Measurements from ENCODE around the gene PRR33.
"Not testable (repeated sequence)": the region's sequence is repeated elsewhere in the genome, so short reads cannot be mapped to it uniquely, and the experiment has no call there.

PRR33 gene

DNA sequence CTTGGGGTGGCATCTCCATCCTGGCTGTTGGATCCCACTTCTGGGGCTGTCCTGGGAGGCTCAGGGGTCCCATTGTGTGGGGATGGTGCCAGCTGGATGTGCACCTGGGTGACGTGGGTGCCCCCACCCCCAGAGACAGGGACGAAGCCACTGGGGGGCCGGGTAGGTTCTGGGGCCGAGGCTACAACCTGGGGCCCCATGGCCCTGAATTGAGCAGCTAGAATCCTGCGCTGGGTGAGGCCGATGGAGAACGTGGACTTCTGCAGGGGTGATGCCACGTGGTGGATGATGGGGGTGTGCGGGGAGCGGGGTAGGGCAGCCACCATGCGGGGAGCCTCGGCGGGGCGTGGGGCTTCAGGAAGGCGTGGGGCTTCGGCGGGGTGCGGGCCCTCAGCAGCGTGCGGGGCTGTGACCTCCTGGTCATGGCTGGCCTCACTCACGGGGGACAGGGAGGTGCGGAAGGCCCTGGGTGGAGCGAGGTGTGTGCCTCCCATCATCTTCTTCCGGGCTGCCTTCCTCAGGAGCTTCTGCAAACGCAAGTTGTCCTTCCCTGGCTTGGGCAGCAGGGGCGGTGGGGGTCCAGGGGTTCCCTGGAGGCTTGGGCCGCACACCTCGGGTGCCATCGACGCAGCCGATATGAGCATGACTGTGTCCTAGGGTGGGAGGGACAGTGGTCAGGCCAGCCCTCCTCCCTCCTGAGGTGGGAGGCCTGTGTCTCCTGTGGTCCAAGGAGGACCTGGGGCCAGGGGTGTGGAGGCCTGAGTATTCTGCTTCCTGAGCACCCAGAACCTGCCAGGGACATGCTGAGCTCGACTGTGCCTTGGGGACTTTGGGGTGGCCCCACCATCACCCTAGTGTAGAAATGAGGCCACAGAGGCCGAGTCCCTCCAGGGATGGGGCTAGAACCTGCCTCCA lies 1.5 kb downstream of the PRR33 start:
- DNase-seq (ENCODE audit: low spot score): no peak

DNA sequence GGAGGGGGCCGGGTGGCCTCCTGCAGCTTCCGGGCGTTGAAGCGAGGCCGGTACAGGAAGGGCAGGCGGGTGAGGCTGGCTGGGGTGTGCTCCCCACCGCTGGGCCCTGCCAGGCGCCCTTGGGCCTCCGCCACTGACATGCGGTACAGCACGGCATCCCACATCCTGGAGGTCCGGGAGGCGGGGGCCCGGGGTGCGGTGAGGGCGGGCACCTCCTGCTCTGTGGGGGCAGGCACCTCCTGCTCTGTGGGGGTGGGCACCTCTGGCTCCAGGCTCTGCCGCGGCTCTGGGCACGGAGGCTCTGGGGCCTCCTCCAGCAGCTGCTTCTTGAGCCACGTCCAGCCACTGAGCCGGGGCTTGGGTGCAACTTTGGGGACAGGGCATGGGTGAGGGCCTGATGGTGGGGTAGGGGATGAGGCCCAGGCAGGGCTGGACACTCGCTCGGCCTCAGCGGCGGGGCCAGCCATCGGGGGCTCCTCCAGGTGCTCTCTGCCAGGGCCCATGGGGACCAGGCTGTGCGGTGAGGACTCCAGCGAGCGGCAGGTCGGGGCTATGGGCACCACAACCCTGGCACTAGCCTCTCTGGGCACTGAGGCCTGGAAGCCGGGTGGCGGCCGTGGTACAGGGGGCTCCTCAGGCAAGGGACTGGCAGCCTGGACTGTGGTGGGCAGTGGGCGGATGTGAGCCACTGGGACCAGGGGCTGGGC lies 2.3 kb downstream of the PRR33 start:
- FAIRE-seq (no peak), DNase-seq (ENCODE audit: low spot score) (no peak)

More for the DNA sequence above, 1.5 kb downstream of the PRR33 start:
- no peak for FAIRE-seq

DNA sequence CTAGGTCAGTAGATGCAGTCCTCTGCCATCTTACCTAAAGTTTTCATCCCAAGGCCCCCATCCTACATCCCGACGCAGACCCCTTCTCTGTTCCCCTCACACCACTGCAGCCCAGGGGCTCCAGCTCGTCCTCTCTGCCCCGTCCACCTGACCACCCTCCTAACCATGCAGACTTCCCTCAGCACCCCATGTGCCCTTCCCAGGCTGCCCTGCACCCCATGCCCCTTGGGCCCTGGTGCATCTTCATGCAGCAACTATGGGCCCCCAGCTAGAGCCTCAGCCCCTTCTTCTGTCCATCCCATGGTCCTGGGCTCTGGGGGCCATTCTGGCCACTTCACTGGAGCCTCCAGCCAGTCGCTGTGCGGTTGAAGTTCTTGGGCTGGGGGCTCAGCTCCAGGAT lies 2.9 kb downstream of the PRR33 start:
- FAIRE-seq: no peak
- no peak for DNase-seq (ENCODE audit: low spot score)

DNA sequence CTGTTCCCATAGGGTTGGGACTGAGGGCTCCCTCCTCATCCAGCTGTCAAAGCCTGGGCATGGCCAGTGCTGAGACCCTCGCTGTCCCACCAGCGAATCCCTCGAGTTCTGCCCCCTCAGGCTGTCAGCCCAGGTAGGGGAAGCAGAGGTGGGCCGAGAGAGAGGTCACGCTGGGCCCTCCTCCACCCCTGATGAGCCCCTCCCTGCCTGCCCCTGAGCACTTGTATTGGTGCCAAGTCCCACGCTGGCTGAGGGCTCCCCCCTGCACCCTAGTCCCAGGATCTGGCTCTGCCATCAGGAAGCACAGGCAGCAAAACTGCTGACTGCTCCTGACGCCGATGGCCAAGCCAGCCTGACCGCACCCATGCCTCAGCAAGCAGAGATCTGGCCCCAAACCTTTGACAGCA lies 3.3 kb downstream of the PRR33 start:
- FAIRE-seq (no peak), DNase-seq (ENCODE audit: low spot score) (no peak)

- DNase-seq (ENCODE audit: low spot score) (no peak), FAIRE-seq (no peak)
Observed at GRCh38 chr11:1887451-1888346, 4.0 kb downstream of the PRR33 start.

GRCh38 chr11:1886551-1886950 lies 5.1 kb downstream of the PRR33 start:
- not testable (repeated sequence) for DNase-seq (ENCODE audit: low spot score); FAIRE-seq

DNA sequence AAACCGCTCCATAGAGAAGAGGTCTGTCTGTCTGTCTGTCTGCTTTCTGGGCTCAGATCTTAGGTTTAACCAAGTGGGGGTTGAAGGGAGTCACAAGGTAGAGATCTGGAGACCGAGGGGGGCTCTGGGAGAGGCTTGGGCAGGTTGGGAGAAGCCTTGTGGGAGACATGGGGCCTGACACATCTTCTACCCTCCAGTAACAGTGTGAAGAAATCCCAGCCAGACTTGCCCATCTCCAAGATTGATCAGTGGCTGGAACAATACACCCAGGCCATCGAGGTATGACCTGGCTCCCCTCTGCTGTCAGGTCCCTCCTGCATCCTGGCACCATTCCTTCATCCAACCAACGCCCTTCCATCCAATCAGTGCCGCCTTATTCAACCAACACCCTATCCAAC lies 7.4 kb downstream of the PRR33 start:
- FAIRE-seq (no peak), DNase-seq (ENCODE audit: low spot score) (no peak)

DNA sequence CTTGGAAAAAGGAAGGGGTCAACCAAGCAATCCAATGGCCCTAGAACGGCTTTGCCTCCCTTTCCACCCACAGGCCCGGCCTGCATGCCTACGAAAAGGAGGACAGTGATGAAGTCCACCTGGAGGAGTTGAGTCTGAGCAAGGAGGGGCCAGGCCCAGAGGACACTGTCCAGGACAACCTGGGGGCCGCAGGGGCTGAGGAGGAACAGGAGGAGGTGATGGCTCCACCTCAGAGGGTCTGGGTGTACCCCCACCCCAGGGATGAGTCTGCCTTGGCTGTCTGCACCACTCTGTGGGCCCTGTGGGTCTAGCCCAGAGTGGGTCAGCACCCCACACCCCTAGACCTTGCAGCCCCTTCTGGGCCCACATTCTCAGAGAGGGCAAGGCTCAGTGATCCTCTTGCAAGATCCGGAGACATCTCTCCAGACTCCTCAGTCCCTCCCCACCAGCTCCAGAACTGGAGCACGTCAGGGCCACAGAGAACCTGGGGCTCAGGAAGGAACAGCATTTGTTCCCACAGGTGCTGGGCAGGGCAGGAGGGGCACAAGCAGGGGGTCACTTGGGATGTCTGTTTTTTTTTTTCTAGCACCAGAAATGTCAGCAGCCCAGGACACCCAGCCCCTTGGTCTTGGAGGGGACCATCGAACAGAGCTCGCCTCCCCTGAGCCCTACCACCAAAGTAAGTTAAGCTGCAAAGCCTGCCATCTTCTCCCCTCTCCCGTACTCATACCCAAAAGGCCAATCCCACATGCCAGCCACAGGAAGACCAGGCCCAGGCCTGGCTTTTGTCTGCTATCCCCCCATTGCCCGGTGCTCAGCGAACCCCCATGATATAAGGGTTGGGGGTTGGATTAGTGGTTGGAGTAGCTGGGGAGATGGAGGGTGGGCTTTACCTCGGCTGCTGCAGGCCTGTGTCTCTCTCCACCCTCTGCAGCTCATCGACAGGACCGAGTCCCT lies 8.1 kb downstream of the PRR33 start:
- FAIRE-seq: no peak
- no peak for DNase-seq (ENCODE audit: low spot score)

DNA sequence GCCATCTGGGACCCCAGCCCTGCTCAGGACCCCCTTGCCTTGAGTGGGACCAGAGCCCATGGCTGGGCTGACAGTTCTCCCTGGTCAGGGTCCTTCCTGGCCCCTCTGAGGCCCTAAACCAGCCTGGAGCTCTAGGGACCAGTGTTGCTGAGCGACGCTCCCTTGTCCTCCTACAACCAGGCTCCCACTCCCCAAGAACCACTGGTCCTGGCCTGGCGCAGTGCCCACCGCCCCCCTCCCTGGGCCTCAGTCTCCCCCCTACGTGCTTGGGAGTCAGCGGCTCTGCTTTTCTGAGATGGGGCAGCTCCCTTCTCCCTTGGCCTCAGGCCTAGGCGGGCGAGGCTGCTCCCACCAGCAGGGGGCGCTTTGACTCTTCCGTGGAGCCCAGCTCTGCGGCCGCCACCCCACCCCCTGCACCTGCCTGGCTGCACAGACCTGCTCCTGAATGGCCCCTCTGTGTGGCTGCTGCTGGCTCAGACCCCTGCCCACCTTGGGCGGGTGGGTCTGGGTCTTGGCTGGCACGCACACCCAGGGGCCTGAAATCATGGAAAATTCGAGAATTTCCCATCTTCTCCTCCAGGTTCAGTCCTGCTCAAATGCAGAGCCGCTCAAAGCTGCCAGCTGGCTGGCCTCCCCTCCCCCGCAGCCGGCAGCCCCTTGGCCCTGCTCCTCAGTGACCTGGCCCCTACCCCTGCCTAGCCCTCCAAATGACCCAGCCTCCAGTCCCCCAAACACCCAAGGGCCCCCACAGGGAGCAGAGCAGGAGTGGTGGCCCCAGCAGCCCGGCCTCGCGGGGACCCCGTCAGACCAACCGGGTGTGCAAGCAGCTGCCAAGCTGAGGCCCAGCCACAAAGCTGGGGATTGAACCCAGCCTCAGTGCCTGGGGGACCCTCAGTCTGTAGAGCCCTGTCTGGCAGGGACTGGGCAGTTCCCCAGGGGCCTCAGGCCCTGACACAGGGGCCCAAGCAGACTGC lies 9.1 kb downstream of the PRR33 start:
- DNase-seq (ENCODE audit: low spot score): no peak
- FAIRE-seq: no peak

GRCh38 chr11:1881442-1882264 lies 10.0 kb downstream of the PRR33 start:
- DNase-seq (ENCODE audit: low spot score) (no peak), FAIRE-seq (no peak)

GRCh38 chr11:1880746-1881441 lies 10.8 kb downstream of the PRR33 start:
- no peak for FAIRE-seq
- no peak for DNase-seq (ENCODE audit: low spot score)

DNA sequence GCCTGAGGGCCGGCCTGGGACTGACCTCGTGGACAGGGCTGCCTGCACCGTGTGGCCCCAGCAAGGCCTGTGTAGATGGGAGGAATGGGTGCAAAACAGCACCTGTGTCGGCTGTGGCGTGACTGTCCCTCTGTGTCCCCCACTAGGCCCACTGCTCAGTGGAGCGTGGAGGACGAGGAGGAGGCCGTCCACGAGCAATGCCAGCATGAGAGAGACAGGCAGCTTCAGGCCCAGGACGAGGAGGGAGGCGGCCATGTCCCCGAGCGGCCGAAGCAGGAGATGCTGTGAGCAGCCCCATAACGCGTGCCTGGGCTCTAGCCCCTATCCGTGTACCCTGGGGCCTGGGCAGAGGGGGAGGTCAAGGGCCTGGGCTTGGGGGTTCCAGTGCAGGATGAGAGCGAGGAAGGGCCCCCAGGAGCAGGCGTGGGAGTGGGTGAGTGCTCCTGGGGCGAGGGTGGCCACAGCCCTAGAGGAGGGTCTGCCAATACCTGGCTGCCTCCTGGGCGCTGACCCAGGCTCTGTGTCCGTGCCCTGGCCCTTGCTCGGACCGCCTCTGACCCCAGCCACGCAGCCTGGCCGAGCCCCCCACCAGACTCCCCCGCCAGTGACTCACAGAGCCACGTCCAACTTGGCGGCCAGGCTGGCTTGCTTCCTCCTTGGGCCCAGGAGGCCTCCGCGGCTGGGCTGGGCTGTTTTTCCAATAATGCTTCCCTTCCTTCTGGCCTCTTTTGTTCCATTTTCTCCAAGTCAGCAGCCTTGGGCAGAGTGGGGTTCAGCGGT lies 11.6 kb downstream of the PRR33 start:
- FAIRE-seq: no peak
- no peak for DNase-seq (ENCODE audit: low spot score)

DNA sequence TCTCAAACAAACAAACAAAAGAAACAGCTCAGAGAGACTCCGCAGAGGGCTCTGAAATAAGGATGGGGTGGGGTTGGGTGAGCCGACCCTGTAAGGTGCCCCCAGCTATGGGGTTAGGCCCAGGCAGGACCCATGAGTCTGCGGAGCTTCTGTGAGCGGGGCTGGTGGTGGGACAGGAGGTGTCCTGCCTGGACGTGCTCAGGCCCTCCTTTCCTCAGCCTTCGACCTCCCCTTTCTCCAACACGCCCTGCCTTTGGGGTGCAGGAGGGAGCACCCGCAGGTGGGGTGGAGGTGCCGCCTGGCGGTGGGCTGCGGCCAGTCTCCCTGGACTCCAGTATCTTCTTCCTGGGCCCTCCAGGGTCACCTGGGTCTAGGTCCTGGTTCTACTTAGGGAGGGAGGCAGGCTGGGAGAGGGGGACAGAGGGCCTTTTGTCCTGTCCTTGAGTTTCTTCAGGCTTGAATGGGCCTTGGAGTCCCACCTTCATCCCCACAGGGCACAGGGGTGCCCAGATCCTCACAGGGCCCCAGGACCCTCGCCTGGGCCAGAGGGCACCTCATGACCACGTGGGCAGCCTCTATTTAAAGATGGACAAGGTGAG lies 12.3 kb downstream of the PRR33 start:
- DNase-seq (ENCODE audit: low spot score): no peak
- FAIRE-seq: no peak

DNA sequence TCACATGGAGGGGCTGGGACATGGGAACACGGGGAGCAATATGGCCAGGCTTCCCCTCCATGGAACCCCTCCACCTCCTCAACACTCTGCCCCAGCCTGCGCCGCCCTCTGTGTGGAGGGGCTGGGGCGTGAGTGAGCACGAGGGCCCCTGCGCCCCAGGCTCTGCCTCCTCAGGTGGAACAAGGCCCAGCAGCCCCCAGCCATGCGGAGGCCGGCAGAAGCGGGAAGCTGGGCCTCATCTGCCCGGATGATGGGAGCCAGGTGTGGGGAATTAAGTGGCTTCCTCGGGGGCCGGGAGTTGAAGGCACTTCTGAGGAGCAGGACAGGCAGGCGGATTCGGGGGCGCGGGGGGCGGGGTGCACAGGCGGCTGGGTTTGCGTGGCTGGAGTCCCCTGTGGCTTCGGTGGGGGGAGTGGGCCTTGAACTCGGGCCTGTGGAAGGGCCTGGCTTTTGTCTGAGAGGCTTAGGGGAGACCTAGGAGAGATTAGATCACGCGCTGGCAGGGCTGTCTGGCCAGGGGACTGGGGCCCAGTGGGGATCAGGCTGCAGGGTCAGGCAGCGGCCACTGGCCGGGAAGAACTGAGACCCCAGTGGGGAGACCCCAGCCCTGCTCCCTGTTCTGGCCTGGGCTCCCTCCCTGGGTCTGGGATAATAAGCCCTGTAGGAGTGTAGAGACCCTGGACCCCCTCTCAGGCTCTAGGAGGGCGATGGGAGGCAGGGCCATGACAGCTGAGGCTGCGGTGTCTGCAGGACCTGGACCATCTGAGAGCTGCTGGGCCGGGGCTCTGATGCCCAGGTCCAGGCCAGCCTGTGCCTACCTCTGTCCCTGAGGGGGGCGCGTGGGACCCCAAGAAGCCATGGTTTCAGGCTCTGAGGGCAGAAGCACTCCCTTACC lies 13.3 kb downstream of the PRR33 start:
- no peak for FAIRE-seq
- no peak for DNase-seq (ENCODE audit: low spot score)
